Measurements from ENCODE around the gene VAT1.
"Not testable (repeated sequence)": the region's sequence is repeated elsewhere in the genome, so short reads cannot be mapped to it uniquely, and the experiment has no call there.

VAT1 gene

DNA sequence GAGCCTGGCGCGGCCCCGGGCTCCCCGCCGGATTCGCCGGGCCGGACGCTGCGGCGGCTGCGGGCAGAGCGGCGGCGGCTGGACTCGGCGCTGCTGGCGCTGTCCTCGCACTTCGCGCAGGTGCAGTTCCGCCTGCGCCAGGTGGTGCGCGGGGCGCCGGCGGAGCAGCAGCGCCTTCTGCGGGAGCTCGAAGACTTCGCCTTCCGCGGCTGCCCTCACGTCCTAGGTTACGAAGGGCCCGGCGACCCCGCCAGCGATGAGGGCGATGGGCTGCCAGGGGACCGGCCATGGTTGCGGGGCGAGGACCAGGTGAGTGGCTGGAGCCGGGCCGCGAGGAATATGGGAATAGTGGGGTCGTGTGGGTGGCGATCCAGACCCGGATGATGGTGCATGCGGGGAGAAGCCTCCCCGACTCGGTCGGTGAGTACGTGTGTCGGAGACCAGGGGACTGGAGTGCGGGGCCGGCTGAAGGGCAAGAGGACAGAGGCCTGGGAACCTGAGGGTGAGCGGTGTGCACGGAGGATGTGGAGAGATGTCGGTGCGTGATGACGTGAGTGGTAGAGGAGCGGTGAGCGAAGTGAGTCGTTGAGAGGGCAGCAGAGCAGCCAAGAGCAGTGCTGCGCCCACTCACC lies 41.3 kb downstream of the VAT1 start:
- H3K9me3 Mint-ChIP-seq: no peaks in the 10 kb centered on the region

DNA sequence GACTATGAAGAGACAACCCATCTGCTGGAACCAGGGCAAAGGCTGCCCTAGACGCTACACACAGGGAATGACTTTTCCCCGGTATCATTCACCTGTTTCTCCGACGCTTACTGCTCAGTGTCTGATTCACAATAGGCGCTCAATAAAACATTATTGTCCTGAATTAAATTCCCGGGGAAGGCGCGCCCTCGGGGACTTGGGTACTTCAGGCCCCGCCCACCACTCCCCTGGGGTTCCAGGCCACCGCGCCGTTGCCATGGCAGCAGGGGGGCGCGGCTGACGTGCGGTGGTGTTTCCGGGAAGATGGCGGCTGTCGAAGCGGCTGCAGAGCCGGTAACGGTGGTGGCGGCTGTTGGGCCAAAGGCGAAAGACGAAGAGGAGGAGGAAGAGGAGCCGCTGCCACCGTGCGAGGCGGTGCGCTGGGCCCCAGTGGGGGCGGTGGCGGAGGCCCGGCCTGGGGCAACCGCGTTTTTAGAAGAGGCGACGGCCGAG lies 41.9 kb downstream of the VAT1 start, which contains the start of gene RUNDC1:
Gene RUNDC1 (plus strand): TSS at position 292 of the 492 bp plus-strand sequence. CDS start 12 bp downstream, at position 304.
- Mint-ChIP-seq H3K4me3 (peak within 1 kb of the TSS; percentile 99), H3K27ac (peak within 1 kb of the TSS; percentile 95), H3K9me3 (no peaks in the 10 kb centered on the region), H3K36me3 (ENCODE audit: low read depth) (peaks cover 41% of the 10 kb centered on the region), H3K4me1 (ENCODE audit: low read depth) (peaks cover 48% of the 10 kb centered on the region), H3K27me3 (peaks cover 4% of the 10 kb centered on the region)
- intact Hi-C loops (cut with micrococcal nuclease): loop anchor here (2.0 kb wide), 1 partner anchor 16 kb away; the partner anchor contains the start of gene AARSD1

More for the DNA sequence above, 41.3 kb downstream of the VAT1 start:
- H3K4me3 Mint-ChIP-seq: peak overlapping the region; percentile 99
- H3K36me3 Mint-ChIP-seq (ENCODE audit: low read depth): peaks cover 41% of the 10 kb centered on the region
- H3K4me1 Mint-ChIP-seq (ENCODE audit: low read depth): peaks cover 53% of the 10 kb centered on the region
- peaks cover 4% of the 10 kb centered on the region for H3K27me3 Mint-ChIP-seq
- intact Hi-C loops (cut with micrococcal nuclease): loop anchor here (2.0 kb wide), 1 partner anchor 16 kb away; the partner anchor contains the start of gene AARSD1
- H3K27ac Mint-ChIP-seq: peak overlapping the region; percentile 95

DNA sequence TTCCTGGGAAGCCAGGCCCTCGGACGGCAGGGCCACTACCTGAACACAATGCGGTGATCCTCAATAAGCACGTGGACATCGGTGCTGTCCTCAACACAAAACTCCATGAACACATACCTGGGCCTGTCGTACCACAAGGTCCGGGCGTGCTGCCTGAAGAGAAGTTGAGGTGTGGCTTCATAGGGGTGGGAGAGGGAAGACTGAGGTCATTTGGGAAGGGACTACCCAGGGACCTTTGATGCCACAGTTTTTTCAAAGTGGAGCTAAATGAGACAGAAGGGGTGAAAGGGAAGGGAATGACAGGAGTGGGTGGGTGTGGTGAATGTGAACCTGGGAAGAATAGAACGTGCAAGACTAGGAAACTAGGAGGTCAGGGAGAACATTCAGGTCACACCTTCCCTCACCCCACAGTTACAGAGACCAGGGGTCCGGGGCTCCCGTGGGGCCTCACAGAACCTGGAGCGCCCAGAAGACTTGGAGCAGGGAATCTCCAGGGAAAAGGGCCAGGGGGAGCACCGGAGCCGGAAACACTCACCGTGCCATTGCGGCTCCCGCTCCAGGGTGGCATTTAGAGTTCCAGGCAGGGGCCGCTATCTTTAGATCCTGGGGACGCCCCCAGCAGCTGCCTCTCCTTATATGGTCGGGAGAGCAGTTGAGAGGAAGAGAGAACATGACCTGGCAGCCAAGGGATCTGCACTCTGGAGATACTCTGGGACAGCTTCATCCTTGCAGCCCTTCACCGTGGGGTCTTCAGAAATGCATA lies 42.5 kb downstream of the VAT1 start, which contains the start of gene PTGES3L:
Gene PTGES3L (minus strand): TSS at position 570 of the 763 bp plus-strand sequence. CDS start 27 bp downstream, at position 543.
- peaks cover 47% of the 10 kb centered on the region for H3K4me1 Mint-ChIP-seq (ENCODE audit: low read depth)
- H3K36me3 Mint-ChIP-seq (ENCODE audit: low read depth): peaks cover 41% of the 10 kb centered on the region
- no peaks in the 10 kb centered on the region for H3K9me3 Mint-ChIP-seq
- intact Hi-C loops (cut with micrococcal nuclease): loop anchor here (2.0 kb wide), 1 partner anchor 15 kb away; the partner anchor contains the start of gene AARSD1
- peak within 1 kb of the TSS; percentile 95 for H3K27ac Mint-ChIP-seq
- peaks cover 4% of the 10 kb centered on the region for H3K27me3 Mint-ChIP-seq
- H3K4me3 Mint-ChIP-seq: peak within 1 kb of the TSS; percentile 99

DNA sequence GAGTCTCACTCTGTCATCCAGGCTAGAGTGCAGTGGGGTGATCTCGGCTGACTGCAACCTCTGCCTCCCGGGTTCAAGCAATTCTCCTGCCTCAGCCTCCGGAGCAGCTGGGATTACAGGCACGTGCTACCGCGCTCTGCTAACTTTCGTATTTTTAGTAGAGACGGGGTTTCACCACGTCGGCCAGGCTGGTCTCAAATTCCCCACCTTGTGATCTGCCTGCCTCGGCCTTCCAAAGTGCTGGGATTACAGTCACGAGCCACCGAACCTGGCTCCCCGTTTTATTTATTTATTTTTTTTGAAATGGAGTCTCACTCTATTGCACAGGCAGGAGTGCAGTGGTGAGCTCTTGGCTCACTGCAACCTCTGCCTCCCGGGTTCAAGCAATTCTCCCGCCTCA lies 46.5 kb downstream of the VAT1 start:
- H3K27ac Mint-ChIP-seq; H3K4me3 Mint-ChIP-seq; H3K9me3 Mint-ChIP-seq; intact Hi-C loops (cut with micrococcal nuclease); H3K36me3 Mint-ChIP-seq (ENCODE audit: low read depth); H3K27me3 Mint-ChIP-seq: not testable (repeated sequence)
- peaks cover 14% of the 10 kb centered on the region for H3K4me1 Mint-ChIP-seq (ENCODE audit: low read depth)

DNA sequence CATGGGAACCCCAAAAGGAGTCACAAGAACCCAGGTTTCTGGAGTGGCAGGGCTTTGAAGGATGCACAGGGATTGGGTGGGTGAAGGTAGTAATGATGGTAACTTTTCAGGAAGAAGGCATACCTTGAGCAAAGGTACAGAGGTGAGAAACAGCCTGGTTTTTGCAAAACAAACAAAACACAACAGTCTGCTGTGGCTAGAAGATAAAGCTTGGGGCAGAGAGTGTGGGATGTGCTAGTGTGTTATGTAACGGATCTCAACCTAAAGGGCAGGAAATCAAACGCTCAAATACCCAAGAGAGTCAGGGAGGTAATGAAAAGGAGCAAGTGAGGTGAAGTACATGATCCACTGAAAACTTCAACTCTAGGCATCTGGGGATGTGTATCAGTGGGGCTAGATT lies 46.9 kb downstream of the VAT1 start:
- peaks cover 2% of the 10 kb centered on the region for H3K36me3 Mint-ChIP-seq (ENCODE audit: low read depth)
- no peaks in the 10 kb centered on the region for H3K9me3 Mint-ChIP-seq
- peaks cover 4% of the 10 kb centered on the region for H3K27me3 Mint-ChIP-seq
- intact Hi-C loops (cut with micrococcal nuclease): no loop called here
- no peak overlapping the region for H3K4me3 Mint-ChIP-seq
- H3K4me1 Mint-ChIP-seq (ENCODE audit: low read depth): peaks cover 11% of the 10 kb centered on the region
- H3K27ac Mint-ChIP-seq: no peak overlapping the region

DNA sequence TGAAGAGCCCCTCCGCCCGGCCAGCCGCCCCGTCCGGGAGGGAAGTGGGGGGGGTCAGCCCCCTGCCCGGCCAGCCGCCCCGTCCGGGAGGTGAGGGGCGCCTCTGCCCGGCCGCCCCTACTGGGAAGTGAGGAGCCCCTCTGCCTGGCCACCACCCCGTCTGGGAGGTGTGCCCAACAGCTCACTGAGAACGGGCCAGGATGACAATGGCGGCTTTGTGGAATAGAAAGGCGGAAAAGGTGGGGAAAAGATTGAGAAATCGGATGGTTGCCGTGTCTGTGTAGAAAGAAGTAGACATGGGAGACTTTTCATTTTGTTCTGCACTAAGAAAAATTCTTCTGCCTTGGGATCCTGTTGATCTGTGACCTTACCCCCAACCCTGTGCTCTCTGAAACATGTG lies 48.9 kb downstream of the VAT1 start:
- intact Hi-C loops (cut with micrococcal nuclease); H3K4me3 Mint-ChIP-seq; H3K9me3 Mint-ChIP-seq; H3K36me3 Mint-ChIP-seq (ENCODE audit: low read depth); H3K4me1 Mint-ChIP-seq (ENCODE audit: low read depth); H3K27ac Mint-ChIP-seq; H3K27me3 Mint-ChIP-seq: not testable (repeated sequence)

DNA sequence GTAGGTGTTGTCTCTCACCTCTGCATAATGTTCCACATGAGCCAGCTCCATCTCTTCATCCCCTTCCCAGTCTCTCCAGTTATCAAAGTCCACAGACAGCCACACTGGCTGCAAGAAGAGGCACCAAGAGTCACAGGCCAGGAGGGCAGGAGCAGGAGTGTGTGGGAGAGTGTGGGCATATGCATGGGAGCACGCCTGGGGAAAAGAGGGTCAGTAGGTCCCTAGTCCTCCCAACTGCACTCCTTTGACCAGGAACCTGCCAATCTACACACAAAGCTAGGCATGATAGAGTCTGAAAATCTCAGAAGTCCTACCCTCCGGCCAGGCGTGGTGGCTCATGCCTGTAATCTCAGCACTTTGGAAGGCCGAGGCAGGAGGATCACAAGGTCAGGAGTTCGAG lies 50.6 kb downstream of the VAT1 start:
- H3K9me3 Mint-ChIP-seq: no peaks in the 10 kb centered on the region
- intact Hi-C loops (cut with micrococcal nuclease): no loop called here
- no peaks in the 10 kb centered on the region for H3K36me3 Mint-ChIP-seq (ENCODE audit: low read depth)
- no peak overlapping the region for H3K4me3 Mint-ChIP-seq
- no peaks in the 10 kb centered on the region for H3K27me3 Mint-ChIP-seq
- H3K27ac Mint-ChIP-seq: no peak overlapping the region
- peaks cover 10% of the 10 kb centered on the region for H3K4me1 Mint-ChIP-seq (ENCODE audit: low read depth)

DNA sequence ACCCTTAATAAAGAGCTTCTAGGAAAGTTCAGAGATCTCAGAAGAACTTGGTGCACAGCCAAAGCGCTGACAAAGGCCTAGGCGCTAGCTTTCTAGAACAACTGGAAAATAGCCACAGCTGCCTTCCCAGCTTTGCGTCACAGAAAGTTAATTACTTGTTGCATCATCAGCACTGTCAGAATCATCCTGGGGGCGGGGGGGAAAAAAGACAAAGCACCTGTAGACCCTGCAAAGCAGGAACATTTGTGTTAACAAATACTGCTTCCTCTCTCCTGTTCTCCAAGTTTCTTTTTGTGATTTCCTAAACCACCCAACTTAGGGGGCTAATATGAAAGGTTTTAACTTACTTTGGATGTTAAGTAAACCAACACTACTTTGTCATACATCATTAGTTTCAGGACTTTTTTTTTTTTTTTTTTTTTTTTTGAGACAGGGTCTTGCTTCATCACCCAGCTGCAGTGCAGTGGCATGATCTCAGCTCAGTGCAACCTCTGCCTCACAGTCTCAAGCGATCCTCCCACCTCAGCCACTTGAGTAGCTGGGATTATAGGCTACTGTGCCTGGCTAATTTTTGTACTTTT lies 53.1 kb downstream of the VAT1 start:
- Mint-ChIP-seq H3K9me3 (no peaks in the 10 kb centered on the region), H3K4me1 (ENCODE audit: low read depth) (peaks cover 10% of the 10 kb centered on the region), H3K27me3 (no peaks in the 10 kb centered on the region), H3K36me3 (ENCODE audit: low read depth) (peaks cover 7% of the 10 kb centered on the region), H3K27ac (no peak overlapping the region), H3K4me3 (no peak overlapping the region)
- intact Hi-C loops (cut with micrococcal nuclease): no loop called here

DNA sequence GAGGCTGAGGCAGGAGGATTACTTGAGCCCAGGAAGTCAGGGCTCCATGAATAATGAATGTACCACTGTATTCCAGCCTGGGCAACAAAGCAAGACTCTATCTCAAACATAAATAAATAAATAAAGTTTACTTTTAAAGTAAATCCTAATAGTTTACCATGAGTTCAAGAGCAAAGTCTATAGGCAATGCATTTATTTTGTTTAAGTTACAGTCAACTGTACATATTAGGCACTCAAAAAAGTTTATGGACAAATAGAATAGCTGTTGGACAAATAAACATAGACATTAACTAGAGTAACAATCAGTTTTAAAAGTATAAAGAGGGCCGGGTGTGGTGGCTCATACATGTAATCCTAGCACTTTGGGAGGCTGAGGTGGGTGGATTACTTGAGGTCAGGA lies 54.3 kb downstream of the VAT1 start:
- H3K27me3 Mint-ChIP-seq: no peaks in the 10 kb centered on the region
- H3K9me3 Mint-ChIP-seq: no peaks in the 10 kb centered on the region
- peak overlapping the region; percentile 48 for H3K27ac Mint-ChIP-seq
- intact Hi-C loops (cut with micrococcal nuclease): no loop called here
- peaks cover 20% of the 10 kb centered on the region for H3K4me1 Mint-ChIP-seq (ENCODE audit: low read depth)
- peaks cover 9% of the 10 kb centered on the region for H3K36me3 Mint-ChIP-seq (ENCODE audit: low read depth)
- no peak overlapping the region for H3K4me3 Mint-ChIP-seq
